Measurements from ENCODE around the gene IGF1R.
A peak's percentile ranks its signal among the peaks of the same experiment; 100 is the strongest.

DNA sequence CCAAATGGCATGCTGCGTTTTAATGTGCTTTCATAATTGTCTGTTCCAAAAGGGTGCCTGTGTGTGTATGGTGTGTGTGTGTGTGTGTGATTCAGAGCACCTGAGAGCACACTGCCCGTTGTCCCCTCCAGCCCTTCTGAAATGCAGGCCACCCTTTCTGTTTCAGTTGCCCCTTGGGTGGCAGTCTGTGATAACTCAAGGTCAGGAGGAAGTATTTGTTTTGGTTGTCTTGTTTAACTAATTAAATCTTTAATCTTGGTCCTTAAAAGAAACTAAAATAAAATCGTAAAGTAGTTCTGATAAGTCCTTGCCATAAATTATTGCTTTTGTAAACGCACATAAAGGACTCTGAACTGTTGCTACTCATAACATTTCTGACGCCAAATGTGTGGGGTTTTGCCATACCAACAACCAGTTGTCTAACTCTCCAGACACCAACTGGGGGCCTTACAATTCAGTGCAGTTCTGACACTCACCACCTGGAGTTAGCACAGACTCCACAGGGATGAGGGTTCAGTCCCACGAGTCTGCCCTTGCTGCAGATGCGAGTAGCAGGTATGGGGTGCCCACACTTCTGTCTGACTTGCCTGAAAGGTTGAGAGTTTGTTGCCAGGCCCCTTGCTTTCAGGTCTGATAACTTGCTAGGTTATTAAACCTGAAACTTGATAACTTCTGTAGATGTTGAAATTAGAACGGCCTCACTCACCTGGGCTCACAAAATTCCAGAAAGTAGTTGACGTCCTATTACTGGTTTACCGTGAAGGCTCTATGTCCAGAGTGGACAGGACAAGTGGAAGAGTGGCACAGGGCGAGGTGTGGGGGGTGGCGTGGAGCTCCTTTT is 157.3 kb downstream of the IGF1R start:
- no peak for TF ChIP-seq POLR2A (IDR thresholded peaks at IDR 0.05; ENCODE audit: low read depth, low read length)
- TF ChIP-seq EZH2 (IDR thresholded peaks at IDR 0.05; ENCODE audit: borderline replicate concordance, low read depth, low read length, severe bottlenecking), result no peak
- TF ChIP-seq, protein P1, sequence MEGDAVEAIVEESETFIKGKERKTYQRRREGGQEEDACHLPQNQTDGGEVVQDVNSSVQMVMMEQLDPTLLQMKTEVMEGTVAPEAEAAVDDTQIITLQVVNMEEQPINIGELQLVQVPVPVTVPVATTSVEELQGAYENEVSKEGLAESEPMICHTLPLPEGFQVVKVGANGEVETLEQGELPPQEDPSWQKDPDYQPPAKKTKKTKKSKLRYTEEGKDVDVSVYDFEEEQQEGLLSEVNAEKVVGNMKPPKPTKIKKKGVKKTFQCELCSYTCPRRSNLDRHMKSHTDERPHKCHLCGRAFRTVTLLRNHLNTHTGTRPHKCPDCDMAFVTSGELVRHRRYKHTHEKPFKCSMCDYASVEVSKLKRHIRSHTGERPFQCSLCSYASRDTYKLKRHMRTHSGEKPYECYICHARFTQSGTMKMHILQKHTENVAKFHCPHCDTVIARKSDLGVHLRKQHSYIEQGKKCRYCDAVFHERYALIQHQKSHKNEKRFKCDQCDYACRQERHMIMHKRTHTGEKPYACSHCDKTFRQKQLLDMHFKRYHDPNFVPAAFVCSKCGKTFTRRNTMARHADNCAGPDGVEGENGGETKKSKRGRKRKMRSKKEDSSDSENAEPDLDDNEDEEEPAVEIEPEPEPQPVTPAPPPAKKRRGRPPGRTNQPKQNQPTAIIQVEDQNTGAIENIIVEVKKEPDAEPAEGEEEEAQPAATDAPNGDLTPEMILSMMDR (IDR thresholded peaks at IDR 0.05; ENCODE audit: extremely low read depth in 1 of 2, insufficient read depth in 1 of 2, low read depth in 1 of 2, low read length in 2 of 2), result peak in 1 of 2 donors; percentile 33
